ENCODE results near the gene NFKB2.

NFKB2 gene

GRCh38 chr10:102420181-102420713, 24.7 kb downstream of the NFKB2 start:
- H3K4me3 ChIP-seq (ENCODE audit: low read depth, low read length) = peak overlapping the region; percentile 90
- TF ChIP-seq CTCF (IDR thresholded peaks at IDR 0.05; ENCODE audit: low read depth, low read length) = no peak

GRCh38 chr10:102420714-102421506, 25.4 kb downstream of the NFKB2 start, which contains the start of gene FBXL15:
Gene FBXL15, plus strand, starts transcription at chr10:102420836. Its CDS starts 294 bp downstream, at chr10:102421130.
- H3K4me3 ChIP-seq (ENCODE audit: low read depth, low read length) = peak within 1 kb of the TSS; percentile 90
- TF ChIP-seq CTCF (IDR thresholded peaks at IDR 0.05; ENCODE audit: low read depth, low read length) = no peak

GRCh38 chr10:102421507-102421756, 25.9 kb downstream of the NFKB2 start:
- H3K4me3 ChIP-seq (ENCODE audit: low read depth, low read length) = peak overlapping the region; percentile 90
- no peak for TF ChIP-seq CTCF (IDR thresholded peaks at IDR 0.05; ENCODE audit: low read depth, low read length)

GRCh38 chr10:102421757-102422512, 26.4 kb downstream of the NFKB2 start:
- TF ChIP-seq CTCF (IDR thresholded peaks at IDR 0.05; ENCODE audit: low read depth, low read length) = no peak
- peak overlapping the region; percentile 90 for H3K4me3 ChIP-seq (ENCODE audit: low read depth, low read length)

GRCh38 chr10:102422545-102423129, 27.1 kb downstream of the NFKB2 start:
- TF ChIP-seq CTCF (IDR thresholded peaks at IDR 0.05; ENCODE audit: low read depth, low read length) = peak; percentile 82
- H3K4me3 ChIP-seq (ENCODE audit: low read depth, low read length) = peak overlapping the region; percentile 90; the same call in 1 of the 2 replicates

GRCh38 chr10:102423372-102423968, 28.0 kb downstream of the NFKB2 start:
- no peak overlapping the region for H3K4me3 ChIP-seq (ENCODE audit: low read depth, low read length)
- no peak for TF ChIP-seq CTCF (IDR thresholded peaks at IDR 0.05; ENCODE audit: low read depth, low read length)

Measured in WI38 (cell line).